H1 (cell line): ENCODE data around the gene WDR93. TPM values are rescaled to one million over a fixed set of nuclear protein-coding genes. Genes with fewer than 3 reads are reported as not detected.

Source experiments
- CTCF ChIA-PET: fragments of 300-600 bp; sonication (Branson Sonifier 250); formaldehyde crosslinking; loops from one replicate; lab custom pipeline; 2021; ENCODE audit not compliant: partially characterized antibody; lab: Charles Lee
- POLR2A ChIA-PET: fragments of 300-600 bp; sonication (Branson Sonifier 250); formaldehyde crosslinking; loops from one replicate; lab custom pipeline; 2021; ENCODE audit warnings: inconsistent platforms; ENCODE audit not compliant: partially characterized antibody; lab: Charles Lee
- DNase-seq, 2 experiments: peaks; one replicate each; pipeline versions ENCODE4 v3.0.0 to v3.0.0-alpha.2; 2010 to 2022; ENCODE audit warnings: low spot score in 2 of 2, low read depth in 1 of 2, mixed read lengths in 1 of 2
- FAIRE-seq: peaks from 2 replicates; lab custom pipeline; 2011; peaks lifted over from hg19 to GRCh38; lab: Jason Lieb, UNC
- H2AFZ ChIP-seq: 2 replicates; pipeline ENCODE4 v1.8.1; 2012; ENCODE audit warnings: low read length, inconsistent platforms
- H2AK5ac ChIP-seq: 2 replicates; pipeline ENCODE4 v1.6.1; 2013; ENCODE audit warnings: low read depth, low read length
- H2BK120ac ChIP-seq: replicated peaks from 2 replicates; pipeline ENCODE3; 2013; ENCODE audit warnings: low read depth, low read length, inconsistent platforms
- H2BK12ac ChIP-seq: 2 replicates; pipeline ENCODE4 v1.6.1; 2013; ENCODE audit warnings: low read depth, low read length
- H2BK15ac ChIP-seq: 2 replicates; pipeline ENCODE4 v1.6.1; 2013; ENCODE audit warnings: low read length
- H2BK20ac ChIP-seq: 2 replicates; pipeline ENCODE4 v1.6.1; 2013; ENCODE audit warnings: low read length
- H2BK5ac ChIP-seq: 2 replicates; pipeline ENCODE4 v1.6.1; 2013; ENCODE audit warnings: low read depth, low read length
- H3K14ac ChIP-seq: 2 replicates; pipeline ENCODE4 v1.6.1; 2013; ENCODE audit warnings: inconsistent platforms; ENCODE audit not compliant: insufficient read length
- H3K18ac ChIP-seq: 2 replicates; pipeline ENCODE4 v1.6.1; 2013; ENCODE audit warnings: low read length; ENCODE audit errors: extremely low read depth
- H3K23ac ChIP-seq: 2 replicates; pipeline ENCODE4 v1.6.1; 2013; ENCODE audit warnings: inconsistent platforms; ENCODE audit not compliant: insufficient read length
- H3K23me2 ChIP-seq: 2 replicates; pipeline ENCODE4 v1.6.1; 2013; ENCODE audit warnings: low read depth, low read length
- H3K27ac ChIP-seq: 2 replicates; pipeline ENCODE4 v1.6.1; 2011; ENCODE audit warnings: low read depth, low read length, inconsistent platforms
- H3K27me3 ChIP-seq, 4 experiments: replicated peaks in 1 of 4; 1 replicate in 1 of 4; 2 replicates in 3 of 4; pipeline versions ENCODE4 v1.6.1 to v1.8.1; 2011 to 2013; ENCODE audit warnings: low read length in 3 of 4, mild to moderate bottlenecking in 3 of 4, inconsistent platforms in 2 of 4, mixed read lengths in 2 of 4, moderate library complexity in 1 of 4; ENCODE audit not compliant: control insufficient read depth in 3 of 4, insufficient read depth in 3 of 4; ENCODE audit errors: extremely low read depth in 1 of 4
- H3K36me3 ChIP-seq, 4 experiments: 2 replicates each; pipeline versions ENCODE4 v1.6.1 to v1.8.1; 2011 to 2013; ENCODE audit warnings: mild to moderate bottlenecking in 4 of 4, low read length in 3 of 4, moderate library complexity in 2 of 4, control low read depth in 1 of 4, inconsistent platforms in 1 of 4; ENCODE audit not compliant: insufficient read depth in 4 of 4, control insufficient read depth in 2 of 4
- H3K4ac ChIP-seq: replicated peaks from 2 replicates; pipeline ENCODE3; 2013; ENCODE audit warnings: low read length, low read depth, mixed read lengths, inconsistent platforms; ENCODE audit not compliant: insufficient read length
- H3K4me1 ChIP-seq, 4 experiments: replicated peaks in 1 of 4; 1 replicate in 1 of 4; 2 replicates in 3 of 4; pipeline versions ENCODE4 v1.6.1 to v1.8.1; 2011 to 2013; ENCODE audit warnings: low read length in 3 of 4, inconsistent platforms in 2 of 4, mixed read lengths in 1 of 4; ENCODE audit not compliant: insufficient read depth in 4 of 4, control insufficient read depth in 3 of 4
- H3K4me2 ChIP-seq, 2 experiments: 2 replicates each; pipeline versions ENCODE4 v1.6.1 to v1.8.1; 2011 to 2013; ENCODE audit warnings: low read depth in 2 of 2, low read length in 2 of 2, control low read depth in 1 of 2, inconsistent platforms in 1 of 2, mild to moderate bottlenecking in 1 of 2; ENCODE audit not compliant: insufficient read depth in 1 of 2
- H3K4me3 ChIP-seq, 4 experiments: fragments of 200-600, 300-600 bp in 1 of 4; sonication (generic), shearing (Covaris generic), sonication (Bioruptor Twin) in 1 of 4; 2 replicates each; pipeline versions ENCODE4 v1.5.1 to v1.8.1; 2011 to 2016; ENCODE audit warnings: low read length in 4 of 4, low read depth in 3 of 4, control low read depth in 2 of 4, inconsistent platforms in 2 of 4, mild to moderate bottlenecking in 2 of 4, mixed read lengths in 1 of 4, moderate library complexity in 1 of 4; ENCODE audit not compliant: insufficient read depth in 2 of 4; ENCODE audit errors: extremely low read depth in 1 of 4
- H3K56ac ChIP-seq: replicated peaks from 2 replicates; pipeline ENCODE3; 2013; ENCODE audit warnings: low read depth, mild to moderate bottlenecking, mixed read lengths, low read length, inconsistent platforms; ENCODE audit not compliant: insufficient read length
- H3K79me1 ChIP-seq: 2 replicates; pipeline ENCODE4 v1.6.1; 2013; ENCODE audit warnings: low read depth, low read length, control low read depth
- H3K79me2 ChIP-seq, 2 experiments: 2 replicates each; pipeline versions ENCODE4 v1.6.1 to v1.8.1; 2012 to 2013; ENCODE audit warnings: low read length in 2 of 2, mild to moderate bottlenecking in 2 of 2, inconsistent platforms in 1 of 2; ENCODE audit not compliant: insufficient read depth in 2 of 2, control insufficient read depth in 1 of 2
- H3K9ac ChIP-seq, 4 experiments: replicated peaks in 1 of 4; 1 replicate in 1 of 4; 2 replicates in 3 of 4; pipeline versions ENCODE4 v1.6.1 to v1.8.1; 2011 to 2013; ENCODE audit warnings: low read depth in 3 of 4, low read length in 3 of 4, control low read depth in 2 of 4, mild to moderate bottlenecking in 2 of 4, moderate library complexity in 2 of 4, inconsistent platforms in 1 of 4; ENCODE audit errors: extremely low read depth in 1 of 4
- H3K9me3 ChIP-seq, 2 experiments: 2 replicates each; pipeline versions ENCODE4 v1.6.1 to v1.8.1; 2012 to 2013; ENCODE audit warnings: mild to moderate bottlenecking in 2 of 2, moderate library complexity in 2 of 2, control low read depth in 1 of 2, inconsistent platforms in 1 of 2, low read depth in 1 of 2, low read length in 1 of 2, mixed read lengths in 1 of 2; ENCODE audit not compliant: insufficient read depth in 2 of 2
- H4K20me1 ChIP-seq, 2 experiments: replicated peaks in 1 of 2; 2 replicates each; pipeline versions ENCODE3 to v1.8.1; 2011 to 2013; ENCODE audit warnings: inconsistent platforms in 2 of 2, low read length in 2 of 2, mild to moderate bottlenecking in 1 of 2; ENCODE audit not compliant: insufficient read depth in 2 of 2, control insufficient read depth in 1 of 2
- H4K5ac ChIP-seq: 2 replicates; pipeline ENCODE4 v1.6.1; 2013; ENCODE audit warnings: low read length, low read depth, mixed read lengths, inconsistent platforms; ENCODE audit not compliant: insufficient read length
- H4K8ac ChIP-seq: 2 replicates; pipeline ENCODE4 v1.8.0; 2013; ENCODE audit warnings: mild to moderate bottlenecking, moderate library complexity, low read length, inconsistent platforms; ENCODE audit not compliant: insufficient read depth; ENCODE audit errors: extremely low read depth
- H4K91ac ChIP-seq: replicated peaks from 2 replicates; pipeline ENCODE3; 2013; ENCODE audit warnings: low read length, mixed read lengths, inconsistent platforms; ENCODE audit not compliant: insufficient read length
- ATF3 ChIP-seq: IDR thresholded peaks from 2 replicates; pipeline ENCODE4 v1.6.1; 2011; ENCODE audit warnings: low read depth, mild to moderate bottlenecking, low read length; ENCODE audit not compliant: insufficient read depth
- WGBS, 2 experiments: shearing (Covaris generic) in 1 of 2; methylation state at CpG; one replicate each; pipeline versions ENCODE4 v1.1.6 to v1.1.7; 2013 to 2015; ENCODE audit warnings: low lambda C conversion rate in 2 of 2, mixed read lengths in 2 of 2, inconsistent platforms in 1 of 2, low coverage in 1 of 2, missing lambda C conversion rate in 1 of 2; ENCODE audit not compliant: insufficient replicate concordance in 2 of 2, insufficient coverage in 1 of 2, insufficient read length in 1 of 2; ENCODE audit errors: extremely low coverage in 1 of 2, missing lambda C conversion rate in 1 of 2; 5-methylcytosine and 5-hydroxymethylcytosine counted together
- polyA plus RNA-seq, 7 experiments: library from polyadenylated mRNA; depleted of rRNA in 3 of 7; stranded (reverse) in 5 of 7; unstranded in 2 of 7; fragments of >200 nt in 5 of 7; fragments of 200-250 nt in 2 of 7; gene quantifications; 1 replicate in 5 of 7; 2 replicates in 1 of 7; 4 replicates in 1 of 7; pipeline versions ENCODE4 v1.2.1 to v1.2.3, GENCODE V29; 2011 to 2013; ENCODE audit warnings: missing spikeins in 2 of 7, mixed read lengths in 2 of 7
- total RNA-seq: library from RNA; stranded (reverse); fragmentation: NEBNext Ultra II Directional; extraction: Animal tissue kit (Norgen Biotek cat#: 25700); gene quantifications from 2 replicates; pipeline ENCODE4 v1.2.1, GENCODE V29; 2021

Gene WDR93
- total and polyA plus RNA-seq, 2 of the 8 experiments (the other 6 are each of a cell fraction or from before 2014, with no cell fraction given) = 0.03 TPM; not detected in 1

- no peak overlapping the region for H3K18ac ChIP-seq
- H3K79me2 ChIP-seq = no peaks in the 10 kb centered on the region
- H3K9ac ChIP-seq = no peak overlapping the region; a peak in 1 of 7 replicates
- H2BK5ac ChIP-seq = no peak overlapping the region
- no peaks in the 10 kb centered on the region for H3K9me3 ChIP-seq
- no peak overlapping the region for H4K5ac ChIP-seq
- H3K4ac ChIP-seq = no peak overlapping the region
- ChIA-PET POLR2A (no interaction called here), CTCF (interaction anchor here (1.0 to 4.1 kb wide), 4 partner anchors 11 to 244 kb away, joined by 3 to 42 read pairs (median 3); no protein-coding TSS in a partner anchor)
- H2BK12ac ChIP-seq = no peak overlapping the region
- no peak overlapping the region for H4K8ac ChIP-seq
- no peak overlapping the region for H3K4me2 ChIP-seq
- no peak overlapping the region for H2BK15ac ChIP-seq
- H3K27ac ChIP-seq = no peak overlapping the region
- no peak overlapping the region for H2AK5ac ChIP-seq
- H3K14ac ChIP-seq = no peak overlapping the region
- H3K56ac ChIP-seq = no peak overlapping the region
- no peak overlapping the region for H3K4me3 ChIP-seq
- H3K4me1 ChIP-seq = peaks cover 0 to 3% (median 0%) of the 10 kb centered on the region in 4 experiments; a peak in 1 of 7 replicates
- no peak overlapping the region for H2AFZ ChIP-seq
- no peak overlapping the region for H2BK20ac ChIP-seq
- no peak for TF ChIP-seq ATF3
- TF ChIP-seq, all 59 proteins: peak for 0
- H3K36me3 ChIP-seq = no peaks in the 10 kb centered on the region
- no peak overlapping the region for H4K91ac ChIP-seq
- no peaks in the 10 kb centered on the region for H3K79me1 ChIP-seq
- H3K27me3 ChIP-seq = peaks cover 0 to 12% (median 9%) of the 10 kb centered on the region in 4 experiments; a peak in 5 of 7 replicates
- WGBS, 2 experiments = 78% methylated on average over 2 of the region's 2 CpGs; no CpG with 5 or more reads in 1 of the 2 experiments
- H3K23ac ChIP-seq = no peak overlapping the region
- H2BK120ac ChIP-seq = no peak overlapping the region
- FAIRE-seq = no peak
- no peaks in the 10 kb centered on the region for H3K23me2 ChIP-seq
- DNase-seq = no peak
- H4K20me1 ChIP-seq = no peaks in the 10 kb centered on the region
These were observed 30.1 kb upstream of the WDR93 start for GRCh38 chr15:89660556-89660955.
